ENCODE results near the gene PILRA. TPM values are rescaled to one million over a fixed set of nuclear protein-coding genes. Genes with fewer than 3 reads are reported as not detected.
A peak's percentile ranks its signal among the peaks of the same experiment; 100 is the strongest.
"Not testable (repeated sequence)": the region's sequence is repeated elsewhere in the genome, so short reads cannot be mapped to it uniquely, and the experiment has no call there.

Gene PILRA
- polyA plus RNA-seq, 1 donor from 2014 or later: 2.3 TPM

DNA sequence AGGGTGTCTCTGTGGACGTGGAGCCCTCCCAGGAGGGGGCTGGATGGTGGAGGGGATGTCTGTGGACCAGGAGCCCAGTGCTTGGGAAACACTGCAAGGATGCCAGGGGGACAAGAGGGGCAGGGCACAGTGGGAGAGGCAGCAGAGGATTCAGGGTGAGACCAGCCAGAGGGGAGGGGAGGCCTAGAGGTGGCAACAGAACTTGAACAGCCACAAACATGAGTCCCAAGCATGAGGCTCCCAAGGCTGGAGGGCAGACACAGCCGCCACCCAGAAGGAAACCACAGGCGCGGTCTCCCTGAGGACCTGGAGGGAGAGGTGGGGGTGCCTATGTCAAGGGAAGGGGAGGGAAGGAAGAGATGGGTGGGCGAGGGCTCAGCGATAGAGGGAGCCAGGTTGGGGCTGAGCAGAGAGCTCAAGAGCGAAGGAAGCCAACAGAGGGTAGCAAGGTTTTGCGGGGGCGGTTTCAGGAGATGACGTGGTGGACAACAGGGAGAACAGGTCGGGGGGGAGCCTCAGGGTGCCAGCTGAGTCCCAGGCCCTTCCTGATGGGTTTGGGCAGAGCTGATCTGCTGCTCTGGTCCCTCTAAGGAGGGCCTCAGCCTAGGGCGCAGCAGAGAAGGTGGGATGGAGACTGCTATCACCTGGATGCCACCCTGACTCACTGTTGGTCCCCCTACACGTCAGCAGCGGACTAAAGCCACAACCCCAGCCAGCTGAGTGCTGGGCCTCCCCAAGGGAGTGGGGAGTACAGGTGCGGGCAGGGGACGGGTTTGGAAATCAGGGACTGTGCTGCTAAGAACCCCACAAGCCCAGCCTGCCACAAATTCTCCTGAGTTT, 6.7 kb upstream of the PILRA start:
- Mint-ChIP-seq H3K27me3 (no peaks in the 10 kb centered on the region), H3K4me3 (peak overlapping the region; percentile 41 to 85 (median 63)), H3K4me1 (peaks cover 50 to 52% (median 52%) of the 10 kb centered on the region in 3 donors), H3K9me3 (no peaks in the 10 kb centered on the region), H3K36me3 (peaks cover 3% of the 10 kb centered on the region), H3K27ac (peak overlapping the region; percentile 86 to 99 (median 99))

DNA sequence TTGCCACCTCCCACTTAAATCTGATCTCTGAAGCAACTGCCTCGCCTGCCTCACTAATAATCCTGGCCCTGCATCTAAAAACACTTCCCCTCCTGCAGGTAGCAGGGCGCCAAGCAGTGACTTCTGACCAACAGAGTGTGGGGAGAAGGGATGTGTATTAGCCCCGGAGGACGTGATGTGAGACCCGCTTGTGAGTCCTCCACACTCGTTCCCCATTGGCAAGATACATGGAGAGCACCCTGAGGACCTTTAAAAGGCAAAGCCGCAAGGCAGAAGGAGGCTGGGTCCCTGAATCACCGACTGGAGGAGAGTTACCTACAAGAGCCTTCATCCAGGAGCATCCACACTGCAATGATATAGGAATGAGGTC, 6.1 kb upstream of the PILRA start:
- Mint-ChIP-seq H3K27ac (peak overlapping the region; percentile 86 to 99 (median 99)), H3K4me1 (peaks cover 50 to 55% (median 52%) of the 10 kb centered on the region in 3 donors), H3K27me3 (no peaks in the 10 kb centered on the region), H3K4me3 (peak overlapping the region in 3 of 4 donors; percentile 54 to 72 (median 60)), H3K36me3 (peaks cover 1% of the 10 kb centered on the region), H3K9me3 (no peaks in the 10 kb centered on the region)

DNA sequence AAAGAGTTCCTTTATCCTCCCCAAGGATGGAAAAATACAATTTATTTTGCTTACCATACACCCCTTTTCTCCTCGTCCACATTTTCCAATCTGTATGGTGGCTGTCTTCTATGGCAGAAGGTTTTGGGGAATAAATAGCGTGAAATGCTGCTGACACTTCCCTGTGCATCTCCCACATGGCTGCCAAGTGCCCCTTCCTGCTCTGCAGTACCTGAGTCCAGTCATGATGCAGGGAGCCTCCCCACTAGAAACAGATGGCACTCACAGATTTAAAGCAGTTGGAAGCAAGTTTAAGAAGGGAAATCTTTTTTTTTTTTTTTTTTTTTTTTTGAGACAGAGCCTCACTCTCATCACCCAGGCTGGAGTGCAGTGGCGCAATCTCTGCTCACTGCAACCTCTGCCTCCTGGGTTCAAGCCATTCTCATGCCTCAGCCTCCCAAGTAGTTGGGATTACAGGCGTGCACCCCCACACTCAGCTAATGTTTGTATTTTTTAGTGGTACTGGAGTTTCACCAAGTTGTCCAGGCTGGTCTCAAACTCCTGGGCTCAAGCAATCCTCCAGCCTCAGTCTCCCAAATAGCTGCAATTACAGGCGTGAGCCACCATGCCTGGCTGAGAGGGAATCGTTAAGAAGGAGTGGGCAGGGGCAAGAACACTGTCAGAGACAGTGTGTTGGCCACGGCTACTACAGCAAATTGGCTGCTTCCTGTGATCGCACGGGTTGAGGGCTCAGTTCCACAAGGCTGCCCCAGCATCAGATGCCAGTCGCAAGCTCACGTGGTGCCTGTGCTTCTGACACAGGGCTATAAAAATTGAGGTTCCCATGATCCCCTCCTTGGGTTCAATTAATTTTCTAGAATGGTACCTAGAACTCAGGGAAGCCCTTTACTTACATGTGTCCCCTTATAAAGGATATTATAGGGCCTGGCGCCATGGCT, 5.3 kb upstream of the PILRA start:
- no peaks in the 10 kb centered on the region for H3K9me3 Mint-ChIP-seq
- H3K4me1 Mint-ChIP-seq: peaks cover 52 to 57% (median 52%) of the 10 kb centered on the region in 3 donors
- H3K27me3 Mint-ChIP-seq: no peaks in the 10 kb centered on the region
- peaks cover 1% of the 10 kb centered on the region for H3K36me3 Mint-ChIP-seq
- H3K27ac Mint-ChIP-seq: peak overlapping the region; percentile 86 to 99 (median 99)
- peak overlapping the region; percentile 6 to 72 (median 57) for H3K4me3 Mint-ChIP-seq

DNA sequence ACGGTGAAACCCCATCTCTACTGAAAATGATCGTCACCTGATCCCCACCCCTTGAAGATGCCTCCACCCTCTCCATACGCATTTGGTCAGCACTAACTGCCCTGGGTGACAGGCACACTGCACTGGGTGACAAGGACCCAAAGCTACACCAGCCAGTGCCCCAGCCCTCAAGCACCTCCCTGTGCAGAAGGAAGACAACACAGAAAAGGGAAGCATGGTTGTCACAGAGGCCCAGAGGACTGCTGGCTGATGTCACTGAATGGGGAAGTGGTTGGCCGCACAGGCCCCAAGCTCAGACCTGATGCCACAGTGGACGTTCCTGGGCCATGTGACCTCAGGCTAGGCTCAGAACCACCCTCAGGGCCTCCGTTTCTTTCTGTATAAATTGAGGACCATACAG, 4.2 kb upstream of the PILRA start:
- Mint-ChIP-seq H3K4me1 (peaks cover 47 to 59% (median 55%) of the 10 kb centered on the region in 3 donors), H3K4me3 (peak overlapping the region; percentile 18 to 89 (median 49)), H3K36me3 (no peaks in the 10 kb centered on the region), H3K9me3 (no peaks in the 10 kb centered on the region), H3K27me3 (no peaks in the 10 kb centered on the region), H3K27ac (peak overlapping the region; percentile 86 to 99 (median 99))

DNA sequence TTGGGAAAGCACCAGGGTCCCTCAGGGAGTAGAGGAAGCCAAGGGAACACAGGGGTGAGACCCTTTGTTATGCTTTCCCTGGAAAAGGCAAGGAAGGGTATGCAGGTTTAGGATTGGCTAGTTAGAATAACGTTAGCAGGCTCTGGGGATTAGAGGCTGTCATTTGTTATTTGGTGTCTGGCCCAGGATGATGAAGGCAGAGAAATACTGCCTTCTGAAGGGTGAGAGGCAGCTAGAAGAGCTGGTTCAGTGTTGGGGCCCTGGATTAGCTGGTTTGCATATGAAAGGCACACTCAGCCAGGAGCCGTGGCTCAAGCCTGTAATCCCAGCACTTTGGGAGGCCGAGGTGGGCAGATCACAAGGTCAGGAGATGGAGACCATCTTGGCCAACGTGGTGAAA, 3.0 kb upstream of the PILRA start:
- Mint-ChIP-seq H3K36me3 (peaks cover 2% of the 10 kb centered on the region), H3K27me3 (no peaks in the 10 kb centered on the region), H3K4me3 (peak overlapping the region in 3 of 4 donors; percentile 28 to 74 (median 65)), H3K27ac (peak overlapping the region; percentile 86 to 99 (median 99)), H3K4me1 (peaks cover 41 to 60% (median 57%) of the 10 kb centered on the region in 3 donors), H3K9me3 (no peaks in the 10 kb centered on the region)

DNA sequence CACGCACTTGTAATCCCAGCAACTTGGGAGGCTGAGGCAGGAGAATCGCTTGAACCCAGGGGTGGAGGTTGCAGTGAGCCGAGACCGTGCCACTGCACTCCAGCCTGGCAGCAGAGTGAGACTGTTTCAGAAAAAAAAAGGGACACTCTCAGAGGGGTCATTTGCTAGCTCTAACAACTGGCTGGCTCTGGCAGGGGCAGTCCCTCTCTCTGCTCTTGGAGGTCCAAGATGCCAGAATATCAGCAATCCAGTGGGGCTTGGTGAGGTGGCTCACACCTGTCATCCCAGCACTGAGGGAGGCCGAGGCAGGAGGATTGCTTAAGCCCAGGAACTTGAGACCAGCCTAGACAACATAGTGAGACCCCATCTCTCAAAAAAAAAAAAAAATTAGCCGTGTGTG, 2.5 kb upstream of the PILRA start:
- peak overlapping the region in 2 of 4 donors; percentile 28 to 65 for H3K4me3 Mint-ChIP-seq
- H3K27ac Mint-ChIP-seq: peak overlapping the region; percentile 86 to 99 (median 99)
- H3K36me3 Mint-ChIP-seq: peaks cover 2% of the 10 kb centered on the region
- H3K4me1 Mint-ChIP-seq: peaks cover 40 to 57% (median 52%) of the 10 kb centered on the region in 3 donors
- no peaks in the 10 kb centered on the region for H3K9me3 Mint-ChIP-seq
- H3K27me3 Mint-ChIP-seq: no peaks in the 10 kb centered on the region

DNA sequence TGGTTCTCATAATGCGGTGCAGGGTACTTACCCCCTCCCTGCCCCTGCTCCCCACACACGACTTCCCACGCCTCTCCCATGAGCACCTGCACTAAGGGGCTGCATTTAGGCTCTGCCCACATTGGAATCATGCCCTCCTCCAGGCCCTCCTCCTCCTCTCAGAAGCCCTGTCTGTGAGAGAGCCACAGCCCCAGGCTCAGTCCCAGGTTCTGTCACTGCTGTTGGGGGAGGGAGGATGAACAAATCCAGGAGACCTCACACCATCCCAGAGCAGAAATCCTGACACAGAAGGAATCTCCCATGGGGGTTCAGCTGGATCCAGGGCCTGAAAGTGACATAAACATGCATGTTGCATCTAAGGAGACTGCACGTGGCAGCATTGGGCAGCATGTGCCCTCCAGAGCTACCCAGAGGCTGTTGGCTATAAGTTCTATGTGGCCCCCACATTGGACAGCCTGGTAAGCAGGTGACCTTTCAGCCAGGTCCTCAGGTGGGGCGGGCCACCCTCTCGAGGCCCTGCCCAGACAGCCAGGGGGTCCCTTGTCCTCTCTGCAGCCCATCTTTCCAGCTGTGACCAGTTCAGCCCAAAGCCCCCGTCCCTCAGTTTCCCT, 1.6 kb upstream of the PILRA start:
- Mint-ChIP-seq H3K36me3 (peaks cover 4% of the 10 kb centered on the region), H3K4me3 (peak overlapping the region in 1 of 4 donors; percentile 27), H3K4me1 (peaks cover 37 to 49% (median 45%) of the 10 kb centered on the region in 3 donors)

DNA sequence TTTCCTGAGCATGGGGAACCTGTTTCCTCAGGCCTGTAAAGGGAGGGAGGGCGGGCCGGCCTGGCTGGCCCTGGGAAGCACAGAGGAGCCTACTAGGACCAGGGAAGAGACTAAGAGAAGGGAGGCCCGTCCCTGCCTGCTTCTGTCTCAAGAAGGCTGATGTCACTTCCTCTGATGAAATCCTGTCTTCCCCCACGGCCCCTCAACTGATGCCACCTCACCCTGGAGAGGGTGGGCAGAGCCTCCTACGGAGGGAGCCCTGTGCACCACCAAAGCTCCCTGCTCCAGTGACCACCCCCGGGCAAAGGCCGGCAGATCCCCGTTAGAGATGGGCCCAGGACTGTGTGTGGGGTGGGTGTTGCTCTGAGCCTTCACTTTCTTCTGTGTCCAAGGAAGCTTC, 1.0 kb upstream of the PILRA start:
- peak overlapping the region in 1 of 4 donors; percentile 2 for H3K4me3 Mint-ChIP-seq
- H3K27me3 Mint-ChIP-seq: no peaks in the 10 kb centered on the region
- no peaks in the 10 kb centered on the region for H3K9me3 Mint-ChIP-seq
- H3K4me1 Mint-ChIP-seq: peaks cover 31 to 43% (median 41%) of the 10 kb centered on the region in 3 donors
- H3K36me3 Mint-ChIP-seq: peaks cover 4% of the 10 kb centered on the region
- peak overlapping the region; percentile 76 to 99 (median 86) for H3K27ac Mint-ChIP-seq

More for the DNA sequence above, 1.6 kb upstream of the PILRA start:
- H3K9me3 Mint-ChIP-seq: no peaks in the 10 kb centered on the region
- no peaks in the 10 kb centered on the region for H3K27me3 Mint-ChIP-seq
- H3K27ac Mint-ChIP-seq: peak overlapping the region in 2 of 3 donors; percentile 86 to 99

DNA sequence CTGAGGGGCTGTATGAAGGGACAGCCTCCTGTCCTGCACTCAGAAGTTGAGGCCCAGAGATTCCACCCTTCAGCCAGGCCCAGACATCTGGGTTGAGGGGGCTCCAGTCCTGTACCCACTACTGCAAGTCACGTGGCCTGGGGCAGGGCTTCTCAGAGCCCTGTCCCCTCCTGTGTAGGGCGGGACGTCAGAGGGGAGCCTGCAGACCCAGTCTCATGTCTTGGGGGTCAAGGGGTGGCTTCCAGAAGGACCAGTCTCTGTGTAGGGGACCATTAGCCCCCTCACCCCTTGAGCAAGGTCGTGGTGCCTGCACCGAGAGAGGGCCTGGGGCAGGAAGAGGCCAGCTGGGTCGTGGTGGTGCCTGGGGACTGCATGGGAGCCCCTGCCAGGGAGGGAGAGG, 593 bp upstream of the PILRA start:
- peak overlapping the region; percentile 76 to 99 (median 86) for H3K27ac Mint-ChIP-seq
- H3K9me3 Mint-ChIP-seq: no peaks in the 10 kb centered on the region
- H3K4me3 Mint-ChIP-seq: no peak overlapping the region

DNA sequence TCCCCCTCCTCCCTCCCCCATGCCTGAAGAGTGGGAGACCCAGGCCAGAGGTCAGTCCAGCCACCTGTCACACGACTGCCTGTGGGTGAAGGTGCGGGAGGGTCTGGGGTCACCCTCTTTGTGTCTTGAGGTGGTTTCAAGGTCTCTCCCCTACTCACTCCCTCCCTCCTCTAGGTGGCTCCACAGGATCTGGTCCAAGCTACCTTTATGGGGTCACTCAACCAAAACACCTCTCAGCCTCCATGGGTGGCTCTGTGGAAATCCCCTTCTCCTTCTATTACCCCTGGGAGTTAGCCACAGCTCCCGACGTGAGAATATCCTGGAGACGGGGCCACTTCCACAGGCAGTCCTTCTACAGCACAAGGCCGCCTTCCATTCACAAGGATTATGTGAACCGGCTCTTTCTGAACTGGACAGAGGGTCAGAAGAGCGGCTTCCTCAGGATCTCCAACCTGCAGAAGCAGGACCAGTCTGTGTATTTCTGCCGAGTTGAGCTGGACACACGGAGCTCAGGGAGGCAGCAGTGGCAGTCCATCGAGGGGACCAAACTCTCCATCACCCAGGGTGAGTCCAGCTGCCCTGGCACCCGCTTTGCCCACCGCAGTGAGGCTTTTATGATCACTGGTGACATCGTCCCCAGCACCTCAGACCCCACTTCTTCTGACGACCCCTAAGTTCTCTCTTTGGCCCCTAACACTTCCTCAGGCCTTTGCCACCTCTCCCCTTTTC, 747 bp downstream of the PILRA start:
- Mint-ChIP-seq H3K27ac (peak overlapping the region in 2 of 3 donors; percentile 83 to 92), H3K4me3 (peak overlapping the region; percentile 44 to 85 (median 73))

More for the DNA sequence above, 593 bp upstream of the PILRA start:
- H3K36me3 Mint-ChIP-seq: peaks cover 4% of the 10 kb centered on the region
- no peaks in the 10 kb centered on the region for H3K27me3 Mint-ChIP-seq
- peaks cover 27 to 38% (median 38%) of the 10 kb centered on the region in 3 donors for H3K4me1 Mint-ChIP-seq

DNA sequence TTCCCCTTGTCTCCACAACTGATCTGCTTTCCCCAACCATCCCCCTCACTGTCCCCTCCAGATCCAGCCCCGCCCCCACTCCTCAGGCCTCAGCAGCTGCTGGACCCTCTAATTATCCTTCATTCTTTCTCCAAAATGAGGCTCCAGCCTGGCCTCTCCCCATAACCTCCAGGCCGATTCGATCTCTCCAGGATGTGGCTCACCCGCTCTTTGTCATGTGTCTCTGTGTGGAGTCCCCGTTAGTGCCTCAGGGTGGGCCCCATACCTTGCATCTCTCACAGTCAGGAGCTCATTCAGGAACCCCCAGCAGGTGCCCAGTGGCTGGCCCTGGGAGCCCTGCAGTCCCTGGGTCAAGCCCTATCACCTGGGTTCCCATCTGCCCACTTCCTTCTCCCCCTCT, 1.3 kb downstream of the PILRA start:
- no peaks in the 10 kb centered on the region for H3K9me3 Mint-ChIP-seq
- no peaks in the 10 kb centered on the region for H3K27me3 Mint-ChIP-seq
- peak overlapping the region in 2 of 3 donors; percentile 83 to 92 for H3K27ac Mint-ChIP-seq
- peaks cover 4% of the 10 kb centered on the region for H3K36me3 Mint-ChIP-seq
- H3K4me1 Mint-ChIP-seq: peaks cover 14 to 26% (median 23%) of the 10 kb centered on the region in 3 donors
- H3K4me3 Mint-ChIP-seq: peak overlapping the region in 3 of 4 donors; percentile 44 to 85 (median 78)

More for the DNA sequence above, 747 bp downstream of the PILRA start:
- peaks cover 17 to 31% (median 27%) of the 10 kb centered on the region in 3 donors for H3K4me1 Mint-ChIP-seq
- not testable (repeated sequence) for H3K36me3 Mint-ChIP-seq, H3K27me3 Mint-ChIP-seq, H3K9me3 Mint-ChIP-seq

DNA sequence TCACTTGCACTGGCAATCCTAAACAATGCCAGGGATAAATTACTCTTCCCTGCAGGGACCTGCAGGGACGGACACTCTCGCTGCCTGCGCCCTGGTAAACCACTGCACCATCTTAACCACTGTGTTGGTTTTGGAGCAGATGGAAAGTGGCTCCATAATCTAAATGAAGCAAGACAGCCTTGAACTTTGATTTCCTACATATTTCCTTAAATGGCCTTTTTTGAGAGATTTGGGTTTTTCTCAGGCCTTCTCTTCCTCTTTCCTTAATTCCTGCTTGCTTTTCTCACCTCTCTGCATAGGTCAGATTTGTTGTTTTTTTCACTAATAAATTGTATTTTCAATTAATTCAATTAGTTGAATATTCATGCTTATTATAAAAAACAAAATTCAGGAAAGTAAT, 2.8 kb downstream of the PILRA start:
- Mint-ChIP-seq H3K4me3 (peak overlapping the region in 1 of 4 donors; percentile 45), H3K27ac (peak overlapping the region in 1 of 3 donors; percentile 83), H3K36me3 (peaks cover 4% of the 10 kb centered on the region), H3K27me3 (no peaks in the 10 kb centered on the region), H3K9me3 (no peaks in the 10 kb centered on the region), H3K4me1 (peaks cover 11 to 24% (median 21%) of the 10 kb centered on the region in 3 donors)

DNA sequence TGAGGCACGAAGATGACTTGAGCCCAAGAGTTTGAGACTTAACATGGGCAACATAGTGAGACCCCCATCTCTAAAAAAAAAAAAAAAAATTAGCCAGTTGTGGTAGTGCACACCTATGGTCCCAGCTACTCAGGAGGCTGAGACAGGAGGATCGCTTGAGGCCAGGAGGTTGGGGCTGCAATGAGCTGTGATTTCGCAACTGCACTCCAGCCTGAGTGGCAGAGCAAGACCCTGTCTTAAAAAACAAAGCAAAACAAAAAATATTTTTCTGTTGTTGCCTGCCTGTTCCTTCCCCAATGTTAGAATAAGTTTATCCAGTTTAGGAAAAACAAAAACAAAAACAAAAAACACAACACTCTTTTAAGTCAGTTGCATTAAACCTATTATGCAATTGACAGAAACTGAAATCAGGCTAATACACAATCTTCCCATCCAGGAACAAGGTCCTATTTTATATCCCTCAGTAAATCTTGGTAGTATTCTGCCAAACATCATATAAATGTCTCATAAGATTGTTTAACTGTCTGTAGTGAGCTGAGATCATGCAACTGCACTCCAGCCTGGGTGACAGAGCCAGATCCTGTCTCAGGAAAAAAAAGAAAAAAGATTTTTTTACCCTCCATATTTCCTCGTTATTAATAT, 4.9 kb downstream of the PILRA start:
- Mint-ChIP-seq H3K4me3 (no peak overlapping the region), H3K36me3 (peaks cover 4% of the 10 kb centered on the region), H3K4me1 (peaks cover 11 to 21% (median 20%) of the 10 kb centered on the region in 3 donors), H3K9me3 (no peaks in the 10 kb centered on the region), H3K27me3 (no peaks in the 10 kb centered on the region), H3K27ac (no peak overlapping the region)
